A549 (cell line): ENCODE data around the gene ZPR1.

Experiments used
- BHLHE40 ChIP-seq: IDR thresholded peaks from 2 replicates; pipeline ENCODE4 v1.6.1; 2012; ENCODE audit warnings: low read depth, low read length, inconsistent platforms
- ESRRA ChIP-seq: fragments of 150-350 bp; IDR thresholded peaks from 2 replicates; pipeline ENCODE4 v1.6.1; 2014; ENCODE audit warnings: mild to moderate bottlenecking, low read length, borderline replicate concordance
- PHF8 ChIP-seq: fragments of 200-600 bp; sonication (generic); IDR thresholded peaks from 2 replicates; pipeline ENCODE4 v1.6.1; 2016; ENCODE audit warnings: low read depth, mild to moderate bottlenecking, antibody characterized with exemption, moderate library complexity, borderline replicate concordance
- POLR2A ChIP-seq: IDR thresholded peaks from 2 replicates; pipeline ENCODE4 v1.6.1; 2012; ENCODE audit warnings: mild to moderate bottlenecking, low read length
- RAD21 ChIP-seq, 2 experiments: fragments of >200 bp in 1 of 2; sonication (Bioruptor Twin) in 1 of 2; formaldehyde crosslinking in 1 of 2; IDR thresholded peaks in 1 of 2; conservative IDR thresholded peaks in 1 of 2; 2 replicates in 1 of 2; 3 replicates in 1 of 2; pipeline ENCODE4 v1.6.1; 2012 to 2018; ENCODE audit warnings: inconsistent platforms in 1 of 2
- RCOR1 ChIP-seq: fragments of 150-350 bp; IDR thresholded peaks from 2 replicates; pipeline ENCODE4 v1.6.1; 2014; ENCODE audit warnings: antibody characterized with exemption, low read length, low read depth
- TF ChIP-seq, protein P1 (sequence below): fragments of >200 bp; sonication (Bioruptor Twin); formaldehyde crosslinking; IDR thresholded peaks from 3 replicates; pipeline ENCODE4 v1.5.1; 2016
- TF ChIP-seq, protein P2 (sequence below): IDR thresholded peaks from 2 replicates; pipeline ENCODE4 v1.6.1; 2012; ENCODE audit warnings: low read depth, borderline replicate concordance

DNA sequence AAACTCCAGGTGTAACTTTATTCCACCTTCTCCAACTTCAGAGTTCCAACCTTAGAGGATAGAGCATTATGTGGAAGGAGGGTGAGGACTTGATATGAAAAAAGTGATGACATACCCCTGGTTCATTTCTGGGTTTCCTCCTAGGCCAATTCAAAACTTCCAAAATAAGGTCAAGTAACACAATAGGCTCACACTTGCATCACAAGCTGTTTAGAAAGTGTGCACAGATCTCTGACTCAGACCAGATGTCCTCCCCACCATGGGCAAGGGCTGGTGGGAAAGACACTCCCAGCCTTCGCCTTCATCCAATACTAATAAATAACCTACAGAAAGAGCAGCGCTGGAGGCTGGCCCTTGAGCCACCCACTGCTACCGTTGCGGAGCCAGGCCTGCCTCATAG, 9.3 kb downstream of the ZPR1 start:
- TF ChIP-seq PHF8 (no peak), ESRRA (no peak), BHLHE40 (no peak), RAD21 (conservative IDR thresholded peaks at IDR 0.05 in 1 of 2, IDR thresholded peaks at IDR 0.05 in 1 of 2) (no peak), RCOR1 (no peak), POLR2A (no peak)
- TF ChIP-seq, protein P1, sequence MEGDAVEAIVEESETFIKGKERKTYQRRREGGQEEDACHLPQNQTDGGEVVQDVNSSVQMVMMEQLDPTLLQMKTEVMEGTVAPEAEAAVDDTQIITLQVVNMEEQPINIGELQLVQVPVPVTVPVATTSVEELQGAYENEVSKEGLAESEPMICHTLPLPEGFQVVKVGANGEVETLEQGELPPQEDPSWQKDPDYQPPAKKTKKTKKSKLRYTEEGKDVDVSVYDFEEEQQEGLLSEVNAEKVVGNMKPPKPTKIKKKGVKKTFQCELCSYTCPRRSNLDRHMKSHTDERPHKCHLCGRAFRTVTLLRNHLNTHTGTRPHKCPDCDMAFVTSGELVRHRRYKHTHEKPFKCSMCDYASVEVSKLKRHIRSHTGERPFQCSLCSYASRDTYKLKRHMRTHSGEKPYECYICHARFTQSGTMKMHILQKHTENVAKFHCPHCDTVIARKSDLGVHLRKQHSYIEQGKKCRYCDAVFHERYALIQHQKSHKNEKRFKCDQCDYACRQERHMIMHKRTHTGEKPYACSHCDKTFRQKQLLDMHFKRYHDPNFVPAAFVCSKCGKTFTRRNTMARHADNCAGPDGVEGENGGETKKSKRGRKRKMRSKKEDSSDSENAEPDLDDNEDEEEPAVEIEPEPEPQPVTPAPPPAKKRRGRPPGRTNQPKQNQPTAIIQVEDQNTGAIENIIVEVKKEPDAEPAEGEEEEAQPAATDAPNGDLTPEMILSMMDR: no peak
- TF ChIP-seq, protein P2, sequence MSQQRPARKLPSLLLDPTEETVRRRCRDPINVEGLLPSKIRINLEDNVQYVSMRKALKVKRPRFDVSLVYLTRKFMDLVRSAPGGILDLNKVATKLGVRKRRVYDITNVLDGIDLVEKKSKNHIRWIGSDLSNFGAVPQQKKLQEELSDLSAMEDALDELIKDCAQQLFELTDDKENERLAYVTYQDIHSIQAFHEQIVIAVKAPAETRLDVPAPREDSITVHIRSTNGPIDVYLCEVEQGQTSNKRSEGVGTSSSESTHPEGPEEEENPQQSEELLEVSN: no peak
